Measurements from ENCODE around the gene HECTD4. TPM values are rescaled to one million over a fixed set of nuclear protein-coding genes. Genes with fewer than 3 reads are reported as not detected.

Gene HECTD4
- total RNA-seq, 1 experiment from 2014 or later, result 51.3 TPM

GRCh38 chr12:112172556-112173324 is 209.5 kb downstream of the HECTD4 start:
- TF ChIP-seq TCF7L2 (IDR thresholded peaks at IDR 0.05; ENCODE audit: low read depth, low read length) (no peak), CTCF (IDR thresholded peaks at IDR 0.05) (no peak), SIN3A (IDR thresholded peaks at IDR 0.05; ENCODE audit: borderline replicate concordance, insufficient read depth, low read depth, low read length) (no peak), POLR2AphosphoS5 (IDR thresholded peaks at IDR 0.05; ENCODE audit: low read depth, low read length) (no peak), REST (IDR thresholded peaks at IDR 0.05; ENCODE audit: insufficient read depth in 1 of 2, low read depth in 2 of 2, low read length in 1 of 2) (no peak)
- POLR2A ChIA-PET, result no interaction called here

GRCh38 chr12:112170971-112171596 is 211.1 kb downstream of the HECTD4 start:
- TF ChIP-seq REST (IDR thresholded peaks at IDR 0.05; ENCODE audit: insufficient read depth in 1 of 2, low read depth in 2 of 2, low read length in 1 of 2) (no peak), TCF7L2 (IDR thresholded peaks at IDR 0.05; ENCODE audit: low read depth, low read length) (no peak), SIN3A (IDR thresholded peaks at IDR 0.05; ENCODE audit: borderline replicate concordance, insufficient read depth, low read depth, low read length) (no peak), POLR2AphosphoS5 (IDR thresholded peaks at IDR 0.05; ENCODE audit: low read depth, low read length) (no peak), CTCF (IDR thresholded peaks at IDR 0.05) (no peak)
- BruUV-seq (replicated peaks), result no TSS peak
- intact Hi-C loops (cut with micrococcal nuclease; ENCODE audit: unreplicated experiment), result no loop called here
- in situ Hi-C loops (cut with HindIII; ENCODE audit: low pct_unique_long_range_greater_than_20kb, low sequenced_read_pairs), result no loop called here
- DNase-seq (ENCODE audit: low read depth, low spot score), result no peak
- Histone ChIP-seq H3K27me3 (ENCODE audit: control insufficient read depth, insufficient read depth, low read length) (no peaks in the 10 kb centered on the region), H3K27ac (ENCODE audit: low read length) (no peak overlapping the region), H3K36me3 (ENCODE audit: control insufficient read depth, insufficient read depth, low read length) (no peaks in the 10 kb centered on the region; the same call in 1 of the 2 replicates), H3K4me1 (ENCODE audit: control insufficient read depth, insufficient read depth, low read length) (no peaks in the 10 kb centered on the region), H3K9me3 (ENCODE audit: control insufficient read depth, insufficient read depth, low read depth, low read length) (no peaks in the 10 kb centered on the region), H3K4me3 (ENCODE audit: low read depth in 2 of 2, low read length in 2 of 2) (no peak overlapping the region)
- ATAC-seq, result no peak
- CTCF ChIA-PET, result no interaction called here
- POLR2A ChIA-PET, result no interaction called here

More at GRCh38 chr12:112172556-112173324, 209.5 kb downstream of the HECTD4 start:
- in situ Hi-C loops (cut with HindIII; ENCODE audit: low pct_unique_long_range_greater_than_20kb, low sequenced_read_pairs) (no loop called here), intact Hi-C loops (cut with micrococcal nuclease; ENCODE audit: unreplicated experiment) (no loop called here)
- Histone ChIP-seq H3K36me3 (ENCODE audit: control insufficient read depth, insufficient read depth, low read length) (peaks cover 2% of the 10 kb centered on the region; the same call in 1 of the 2 replicates), H3K27ac (ENCODE audit: low read length) (no peak overlapping the region), H3K9me3 (ENCODE audit: control insufficient read depth, insufficient read depth, low read depth, low read length) (no peaks in the 10 kb centered on the region), H3K27me3 (ENCODE audit: control insufficient read depth, insufficient read depth, low read length) (no peaks in the 10 kb centered on the region), H3K4me1 (ENCODE audit: control insufficient read depth, insufficient read depth, low read length) (no peaks in the 10 kb centered on the region), H3K4me3 (ENCODE audit: low read depth in 2 of 2, low read length in 2 of 2) (no peak overlapping the region)
- CTCF ChIA-PET, result interaction anchor here (0.7 kb wide), 1 partner anchor 46 kb away, joined by 3 read pairs; no protein-coding TSS in a partner anchor
- DNase-seq (ENCODE audit: low read depth, low spot score) (no peak), ATAC-seq (no peak)
- BruUV-seq (replicated peaks), result no TSS peak

All from Panc1 (cell line).